Osteocyte (in vitro differentiated cells): Measurements from ENCODE around the gene MFN2. TPM values are rescaled to one million over a fixed set of nuclear protein-coding genes. Genes with fewer than 3 reads are reported as not detected.

Source experiments
- DNase-seq: peaks from one replicate; pipeline ENCODE4 v3.0.0; 2021; ENCODE audit warnings: mixed read lengths; ENCODE audit not compliant: unreplicated experiment; ENCODE audit errors: extremely low spot score
- H3K27ac Mint-ChIP-seq: one replicate; pipeline ENCODE4 v1.8.0; 2021; ENCODE audit warnings: mild to moderate bottlenecking, mixed read lengths; ENCODE audit not compliant: unreplicated experiment
- H3K27me3 Mint-ChIP-seq: one replicate; pipeline ENCODE4 v1.8.0; 2021; ENCODE audit warnings: mixed read lengths; ENCODE audit not compliant: unreplicated experiment
- H3K36me3 Mint-ChIP-seq: one replicate; pipeline ENCODE4 v1.8.0; 2021; ENCODE audit warnings: mixed read lengths; ENCODE audit not compliant: unreplicated experiment
- H3K4me1 Mint-ChIP-seq: one replicate; pipeline ENCODE4 v1.8.0; 2021; ENCODE audit warnings: mixed read lengths; ENCODE audit not compliant: unreplicated experiment
- H3K4me3 Mint-ChIP-seq: one replicate; pipeline ENCODE4 v1.8.0; 2021; ENCODE audit warnings: mild to moderate bottlenecking, moderate library complexity, mixed read lengths; ENCODE audit not compliant: unreplicated experiment
- H3K9me3 Mint-ChIP-seq: one replicate; pipeline ENCODE4 v1.8.0; 2021; ENCODE audit warnings: mixed read lengths; ENCODE audit not compliant: unreplicated experiment
- CTCF ChIP-seq: fragments of 200-600 bp; sonication (generic); IDR thresholded peaks from 2 replicates; pipeline ENCODE4 v1.5.0; 2021; ENCODE audit warnings: antibody characterized with exemption, mild to moderate bottlenecking, moderate library complexity
- total RNA-seq: library from RNA; stranded (reverse); gene quantifications from 2 replicates; pipeline ENCODE4 v1.2.1, GENCODE V29; 2021

MFN2 gene
- total RNA-seq, 1 donor from 2014 or later = 69.2 TPM

- H3K27me3 Mint-ChIP-seq = no peaks in the 10 kb centered on the region
- peaks cover 19% of the 10 kb centered on the region for H3K36me3 Mint-ChIP-seq
- no peak for DNase-seq
- H3K9me3 Mint-ChIP-seq = no peaks in the 10 kb centered on the region
- no peak overlapping the region for H3K27ac Mint-ChIP-seq
- TF ChIP-seq CTCF = no peak
- no peak overlapping the region for H3K4me3 Mint-ChIP-seq
- H3K4me1 Mint-ChIP-seq = peaks cover 19% of the 10 kb centered on the region
Measured at GRCh38 chr1:11943619-11944018, 36.6 kb upstream of the MFN2 start.

GRCh38 chr1:11944358-11944931, 35.8 kb upstream of the MFN2 start:
- peak overlapping the region; percentile 57 for H3K27ac Mint-ChIP-seq
- TF ChIP-seq CTCF = no peak
- DNase-seq = no peak
- no peaks in the 10 kb centered on the region for H3K9me3 Mint-ChIP-seq
- no peak overlapping the region for H3K4me3 Mint-ChIP-seq
- H3K27me3 Mint-ChIP-seq = no peaks in the 10 kb centered on the region
- peaks cover 19% of the 10 kb centered on the region for H3K36me3 Mint-ChIP-seq
- peaks cover 11% of the 10 kb centered on the region for H3K4me1 Mint-ChIP-seq

- Mint-ChIP-seq H3K4me3 (no peak overlapping the region), H3K27me3 (no peaks in the 10 kb centered on the region), H3K9me3 (no peaks in the 10 kb centered on the region), H3K27ac (no peak overlapping the region), H3K36me3 (peaks cover 27% of the 10 kb centered on the region), H3K4me1 (peaks cover 3% of the 10 kb centered on the region)
- TF ChIP-seq CTCF = no peak
- no peak for DNase-seq
Measured at GRCh38 chr1:11946647-11947046, 33.6 kb upstream of the MFN2 start.

- Mint-ChIP-seq H3K4me1 (peaks cover 3% of the 10 kb centered on the region), H3K36me3 (peaks cover 23% of the 10 kb centered on the region), H3K9me3 (no peaks in the 10 kb centered on the region), H3K27ac (no peak overlapping the region), H3K27me3 (no peaks in the 10 kb centered on the region), H3K4me3 (no peak overlapping the region)
- no peak for DNase-seq
- no peak for TF ChIP-seq CTCF
Measured at GRCh38 chr1:11948822-11949458, 31.3 kb upstream of the MFN2 start.

GRCh38 chr1:11951901-11952300, 28.3 kb upstream of the MFN2 start:
- Mint-ChIP-seq H3K27me3 (no peaks in the 10 kb centered on the region), H3K9me3 (no peaks in the 10 kb centered on the region), H3K36me3 (peaks cover 20% of the 10 kb centered on the region), H3K4me1 (no peaks in the 10 kb centered on the region), H3K4me3 (no peak overlapping the region), H3K27ac (no peak overlapping the region)
- no peak for TF ChIP-seq CTCF
- no peak for DNase-seq
